H1 (cell line): ENCODE data around the gene TRIM40. TPM values are rescaled to one million over a fixed set of nuclear protein-coding genes. Genes with fewer than 3 reads are reported as not detected.

ENCODE experiments used
- CTCF ChIA-PET: fragments of 300-600 bp; sonication (Branson Sonifier 250); formaldehyde crosslinking; loops from one replicate; lab custom pipeline; 2021; ENCODE audit not compliant: partially characterized antibody; lab: Charles Lee
- POLR2A ChIA-PET: fragments of 300-600 bp; sonication (Branson Sonifier 250); formaldehyde crosslinking; loops from one replicate; lab custom pipeline; 2021; ENCODE audit warnings: inconsistent platforms; ENCODE audit not compliant: partially characterized antibody; lab: Charles Lee
- DNase-seq, 2 experiments: peaks; one replicate each; pipeline versions ENCODE4 v3.0.0 to v3.0.0-alpha.2; 2010 to 2022; ENCODE audit warnings: low spot score in 2 of 2, low read depth in 1 of 2, mixed read lengths in 1 of 2
- FAIRE-seq: peaks from 2 replicates; lab custom pipeline; 2011; peaks lifted over from hg19 to GRCh38; lab: Jason Lieb, UNC
- H2AFZ ChIP-seq: 2 replicates; pipeline ENCODE4 v1.8.1; 2012; ENCODE audit warnings: low read length, inconsistent platforms
- H2AK5ac ChIP-seq: 2 replicates; pipeline ENCODE4 v1.6.1; 2013; ENCODE audit warnings: low read depth, low read length
- H2BK120ac ChIP-seq: replicated peaks from 2 replicates; pipeline ENCODE3; 2013; ENCODE audit warnings: low read depth, low read length, inconsistent platforms
- H2BK12ac ChIP-seq: 2 replicates; pipeline ENCODE4 v1.6.1; 2013; ENCODE audit warnings: low read depth, low read length
- H2BK15ac ChIP-seq: 2 replicates; pipeline ENCODE4 v1.6.1; 2013; ENCODE audit warnings: low read length
- H2BK20ac ChIP-seq: 2 replicates; pipeline ENCODE4 v1.6.1; 2013; ENCODE audit warnings: low read length
- H2BK5ac ChIP-seq: 2 replicates; pipeline ENCODE4 v1.6.1; 2013; ENCODE audit warnings: low read depth, low read length
- H3K14ac ChIP-seq: 2 replicates; pipeline ENCODE4 v1.6.1; 2013; ENCODE audit warnings: inconsistent platforms; ENCODE audit not compliant: insufficient read length
- H3K18ac ChIP-seq: 2 replicates; pipeline ENCODE4 v1.6.1; 2013; ENCODE audit warnings: low read length; ENCODE audit errors: extremely low read depth
- H3K23ac ChIP-seq: 2 replicates; pipeline ENCODE4 v1.6.1; 2013; ENCODE audit warnings: inconsistent platforms; ENCODE audit not compliant: insufficient read length
- H3K23me2 ChIP-seq: 2 replicates; pipeline ENCODE4 v1.6.1; 2013; ENCODE audit warnings: low read depth, low read length
- H3K27ac ChIP-seq: 2 replicates; pipeline ENCODE4 v1.6.1; 2011; ENCODE audit warnings: low read depth, low read length, inconsistent platforms
- H3K27me3 ChIP-seq, 4 experiments: replicated peaks in 1 of 4; 1 replicate in 1 of 4; 2 replicates in 3 of 4; pipeline versions ENCODE4 v1.6.1 to v1.8.1; 2011 to 2013; ENCODE audit warnings: low read length in 3 of 4, mild to moderate bottlenecking in 3 of 4, inconsistent platforms in 2 of 4, mixed read lengths in 2 of 4, moderate library complexity in 1 of 4; ENCODE audit not compliant: control insufficient read depth in 3 of 4, insufficient read depth in 3 of 4; ENCODE audit errors: extremely low read depth in 1 of 4
- H3K36me3 ChIP-seq, 4 experiments: 2 replicates each; pipeline versions ENCODE4 v1.6.1 to v1.8.1; 2011 to 2013; ENCODE audit warnings: mild to moderate bottlenecking in 4 of 4, low read length in 3 of 4, moderate library complexity in 2 of 4, control low read depth in 1 of 4, inconsistent platforms in 1 of 4; ENCODE audit not compliant: insufficient read depth in 4 of 4, control insufficient read depth in 2 of 4
- H3K4ac ChIP-seq: replicated peaks from 2 replicates; pipeline ENCODE3; 2013; ENCODE audit warnings: low read length, low read depth, mixed read lengths, inconsistent platforms; ENCODE audit not compliant: insufficient read length
- H3K4me1 ChIP-seq, 4 experiments: replicated peaks in 1 of 4; 1 replicate in 1 of 4; 2 replicates in 3 of 4; pipeline versions ENCODE4 v1.6.1 to v1.8.1; 2011 to 2013; ENCODE audit warnings: low read length in 3 of 4, inconsistent platforms in 2 of 4, mixed read lengths in 1 of 4; ENCODE audit not compliant: insufficient read depth in 4 of 4, control insufficient read depth in 3 of 4
- H3K4me2 ChIP-seq, 2 experiments: 2 replicates each; pipeline versions ENCODE4 v1.6.1 to v1.8.1; 2011 to 2013; ENCODE audit warnings: low read depth in 2 of 2, low read length in 2 of 2, control low read depth in 1 of 2, inconsistent platforms in 1 of 2, mild to moderate bottlenecking in 1 of 2; ENCODE audit not compliant: insufficient read depth in 1 of 2
- H3K4me3 ChIP-seq, 4 experiments: fragments of 200-600, 300-600 bp in 1 of 4; sonication (generic), shearing (Covaris generic), sonication (Bioruptor Twin) in 1 of 4; 2 replicates each; pipeline versions ENCODE4 v1.5.1 to v1.8.1; 2011 to 2016; ENCODE audit warnings: low read length in 4 of 4, low read depth in 3 of 4, control low read depth in 2 of 4, inconsistent platforms in 2 of 4, mild to moderate bottlenecking in 2 of 4, mixed read lengths in 1 of 4, moderate library complexity in 1 of 4; ENCODE audit not compliant: insufficient read depth in 2 of 4; ENCODE audit errors: extremely low read depth in 1 of 4
- H3K56ac ChIP-seq: replicated peaks from 2 replicates; pipeline ENCODE3; 2013; ENCODE audit warnings: low read depth, mild to moderate bottlenecking, mixed read lengths, low read length, inconsistent platforms; ENCODE audit not compliant: insufficient read length
- H3K79me1 ChIP-seq: 2 replicates; pipeline ENCODE4 v1.6.1; 2013; ENCODE audit warnings: low read depth, low read length, control low read depth
- H3K79me2 ChIP-seq, 2 experiments: 2 replicates each; pipeline versions ENCODE4 v1.6.1 to v1.8.1; 2012 to 2013; ENCODE audit warnings: low read length in 2 of 2, mild to moderate bottlenecking in 2 of 2, inconsistent platforms in 1 of 2; ENCODE audit not compliant: insufficient read depth in 2 of 2, control insufficient read depth in 1 of 2
- H3K9ac ChIP-seq, 4 experiments: replicated peaks in 1 of 4; 1 replicate in 1 of 4; 2 replicates in 3 of 4; pipeline versions ENCODE4 v1.6.1 to v1.8.1; 2011 to 2013; ENCODE audit warnings: low read depth in 3 of 4, low read length in 3 of 4, control low read depth in 2 of 4, mild to moderate bottlenecking in 2 of 4, moderate library complexity in 2 of 4, inconsistent platforms in 1 of 4; ENCODE audit errors: extremely low read depth in 1 of 4
- H3K9me3 ChIP-seq, 2 experiments: 2 replicates each; pipeline versions ENCODE4 v1.6.1 to v1.8.1; 2012 to 2013; ENCODE audit warnings: mild to moderate bottlenecking in 2 of 2, moderate library complexity in 2 of 2, control low read depth in 1 of 2, inconsistent platforms in 1 of 2, low read depth in 1 of 2, low read length in 1 of 2, mixed read lengths in 1 of 2; ENCODE audit not compliant: insufficient read depth in 2 of 2
- H4K20me1 ChIP-seq, 2 experiments: replicated peaks in 1 of 2; 2 replicates each; pipeline versions ENCODE3 to v1.8.1; 2011 to 2013; ENCODE audit warnings: inconsistent platforms in 2 of 2, low read length in 2 of 2, mild to moderate bottlenecking in 1 of 2; ENCODE audit not compliant: insufficient read depth in 2 of 2, control insufficient read depth in 1 of 2
- H4K5ac ChIP-seq: 2 replicates; pipeline ENCODE4 v1.6.1; 2013; ENCODE audit warnings: low read length, low read depth, mixed read lengths, inconsistent platforms; ENCODE audit not compliant: insufficient read length
- H4K8ac ChIP-seq: 2 replicates; pipeline ENCODE4 v1.8.0; 2013; ENCODE audit warnings: mild to moderate bottlenecking, moderate library complexity, low read length, inconsistent platforms; ENCODE audit not compliant: insufficient read depth; ENCODE audit errors: extremely low read depth
- H4K91ac ChIP-seq: replicated peaks from 2 replicates; pipeline ENCODE3; 2013; ENCODE audit warnings: low read length, mixed read lengths, inconsistent platforms; ENCODE audit not compliant: insufficient read length
- BACH1 ChIP-seq: IDR thresholded peaks from 2 replicates; pipeline ENCODE4 v1.6.1; 2012; ENCODE audit warnings: low read length, improper control_type of control experiment
- CREB1 ChIP-seq: IDR thresholded peaks from 2 replicates; pipeline ENCODE4 v1.6.1; 2012; ENCODE audit warnings: inconsistent platforms
- CTBP2 ChIP-seq: IDR thresholded peaks from 2 replicates; pipeline ENCODE4 v1.7.0; 2011; ENCODE audit warnings: borderline replicate concordance, mild to moderate bottlenecking, moderate library complexity, mixed read lengths, low read length; ENCODE audit not compliant: insufficient read depth, insufficient read length
- EP300 ChIP-seq, 2 experiments: IDR thresholded peaks; 1 replicate in 1 of 2; 2 replicates in 1 of 2; pipeline ENCODE4 v1.6.1; 2011 to 2012; ENCODE audit warnings: low read depth in 2 of 2, low read length in 2 of 2, mild to moderate bottlenecking in 2 of 2, borderline replicate concordance in 1 of 2, inconsistent platforms in 1 of 2, moderate library complexity in 1 of 2
- JUN ChIP-seq: IDR thresholded peaks from 2 replicates; pipeline ENCODE4 v1.6.1; 2011; ENCODE audit warnings: low read depth, mild to moderate bottlenecking, improper control_type of control experiment, low read length
- KDM1A ChIP-seq: fragments of 200-600, 300-600 bp; sonication (generic); IDR thresholded peaks from 2 replicates; pipeline ENCODE4 v1.7.1; 2016; ENCODE audit warnings: mild to moderate bottlenecking, low read length, borderline replicate concordance
- NANOG ChIP-seq: IDR thresholded peaks from 2 replicates; pipeline ENCODE4 v1.6.1; 2011; ENCODE audit warnings: low read length, low read depth, mild to moderate bottlenecking, inconsistent platforms; ENCODE audit not compliant: insufficient read depth, poor library complexity, severe bottlenecking
- POLR2A ChIP-seq, 2 experiments: IDR thresholded peaks; 1 replicate in 1 of 2; 2 replicates in 1 of 2; pipeline ENCODE4 v1.6.1; 2011; ENCODE audit warnings: low read depth in 2 of 2, low read length in 2 of 2, mild to moderate bottlenecking in 2 of 2; ENCODE audit errors: control extremely low read depth in 1 of 2
- SP4 ChIP-seq: IDR thresholded peaks from 2 replicates; pipeline ENCODE4 v1.6.1; 2012; ENCODE audit warnings: low read length, inconsistent platforms
- TAF1 ChIP-seq: IDR thresholded peaks from 2 replicates; pipeline ENCODE4 v1.6.1; 2011; ENCODE audit warnings: mild to moderate bottlenecking, low read depth, low read length
- TAF7 ChIP-seq: optimal IDR thresholded peaks from 2 replicates; pipeline ENCODE3; 2011; ENCODE audit warnings: low read depth, mild to moderate bottlenecking, inconsistent platforms, low read length, moderate library complexity, borderline replicate concordance
- WGBS, 2 experiments: shearing (Covaris generic) in 1 of 2; methylation state at CpG; one replicate each; pipeline versions ENCODE4 v1.1.6 to v1.1.7; 2013 to 2015; ENCODE audit warnings: low lambda C conversion rate in 2 of 2, mixed read lengths in 2 of 2, inconsistent platforms in 1 of 2, low coverage in 1 of 2, missing lambda C conversion rate in 1 of 2; ENCODE audit not compliant: insufficient replicate concordance in 2 of 2, insufficient coverage in 1 of 2, insufficient read length in 1 of 2; ENCODE audit errors: extremely low coverage in 1 of 2, missing lambda C conversion rate in 1 of 2; 5-methylcytosine and 5-hydroxymethylcytosine counted together
- polyA plus RNA-seq, 7 experiments: library from polyadenylated mRNA; depleted of rRNA in 3 of 7; stranded (reverse) in 5 of 7; unstranded in 2 of 7; fragments of >200 nt in 5 of 7; fragments of 200-250 nt in 2 of 7; gene quantifications; 1 replicate in 5 of 7; 2 replicates in 1 of 7; 4 replicates in 1 of 7; pipeline versions ENCODE4 v1.2.1 to v1.2.3, GENCODE V29; 2011 to 2013; ENCODE audit warnings: missing spikeins in 2 of 7, mixed read lengths in 2 of 7
- total RNA-seq: library from RNA; stranded (reverse); fragmentation: NEBNext Ultra II Directional; extraction: Animal tissue kit (Norgen Biotek cat#: 25700); gene quantifications from 2 replicates; pipeline ENCODE4 v1.2.1, GENCODE V29; 2021
- TF ChIP-seq, protein P1 (sequence below): IDR thresholded peaks from 2 replicates; pipeline ENCODE4 v1.6.1; 2012; ENCODE audit warnings: low read length, inconsistent platforms
- TF ChIP-seq, protein P2 (sequence below): IDR thresholded peaks from 2 replicates; pipeline ENCODE4 v1.6.1; 2012; ENCODE audit warnings: inconsistent platforms

TRIM40 gene
- total and polyA plus RNA-seq, 2 of the 8 experiments (the other 6 are each of a cell fraction or from before 2014, with no cell fraction given): not detected

GRCh38 chr6:30192076-30192475 lies 56.1 kb downstream of the TRIM40 start:
- CTCF ChIA-PET: interaction anchor here (1.5 kb wide), 1 partner anchor 78 kb away, joined by 3 read pairs; no protein-coding TSS in a partner anchor
- Histone ChIP-seq H3K56ac (no peak overlapping the region), H3K23ac (no peak overlapping the region), H3K18ac (no peak overlapping the region), H3K4me3 (no peak overlapping the region), H3K4me2 (no peak overlapping the region), H3K23me2 (no peaks in the 10 kb centered on the region), H2BK120ac (no peak overlapping the region), H4K91ac (no peak overlapping the region), H2AK5ac (no peak overlapping the region), H3K36me3 (peaks cover 5 to 45% (median 28%) of the 10 kb centered on the region in 4 experiments; a peak in 6 of 8 replicates), H3K14ac (no peak overlapping the region), H2AFZ (no peak overlapping the region), H3K27me3 (no peaks in the 10 kb centered on the region), H3K27ac (no peak overlapping the region), H4K5ac (no peak overlapping the region), H2BK20ac (no peak overlapping the region), H2BK5ac (no peak overlapping the region), H3K9ac (no peak overlapping the region), H4K8ac (no peak overlapping the region), H4K20me1 (peaks cover 6 to 12% of the 10 kb centered on the region in 2 experiments), H3K4ac (no peak overlapping the region), H2BK12ac (no peak overlapping the region), H3K9me3 (no peaks in the 10 kb centered on the region), H3K79me1 (no peaks in the 10 kb centered on the region), H3K79me2 (no peaks in the 10 kb centered on the region), H3K4me1 (no peaks in the 10 kb centered on the region), H2BK15ac (no peak overlapping the region)
- POLR2A ChIA-PET: no interaction called here
- DNase-seq: no peak
- WGBS, 2 experiments: 85% methylated on average over 7 of the region's 7 CpGs; no CpG with 5 or more reads in 1 of the 2 experiments
- FAIRE-seq: no peak
- no peak for TF ChIP-seq EP300 (IDR thresholded peaks at IDR 0.05; ENCODE audit: borderline replicate concordance in 1 of 2, low read depth in 2 of 2, low read length in 2 of 2)
- no peak for TF ChIP-seq NANOG
- no peak for TF ChIP-seq POLR2A (IDR thresholded peaks at IDR 0.05; ENCODE audit: control extremely low read depth in 1 of 2, low read depth in 2 of 2, low read length in 2 of 2)
- TF ChIP-seq, protein P1, sequence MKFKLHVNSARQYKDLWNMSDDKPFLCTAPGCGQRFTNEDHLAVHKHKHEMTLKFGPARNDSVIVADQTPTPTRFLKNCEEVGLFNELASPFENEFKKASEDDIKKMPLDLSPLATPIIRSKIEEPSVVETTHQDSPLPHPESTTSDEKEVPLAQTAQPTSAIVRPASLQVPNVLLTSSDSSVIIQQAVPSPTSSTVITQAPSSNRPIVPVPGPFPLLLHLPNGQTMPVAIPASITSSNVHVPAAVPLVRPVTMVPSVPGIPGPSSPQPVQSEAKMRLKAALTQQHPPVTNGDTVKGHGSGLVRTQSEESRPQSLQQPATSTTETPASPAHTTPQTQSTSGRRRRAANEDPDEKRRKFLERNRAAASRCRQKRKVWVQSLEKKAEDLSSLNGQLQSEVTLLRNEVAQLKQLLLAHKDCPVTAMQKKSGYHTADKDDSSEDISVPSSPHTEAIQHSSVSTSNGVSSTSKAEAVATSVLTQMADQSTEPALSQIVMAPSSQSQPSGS: no peak
- TF ChIP-seq, protein P2, sequence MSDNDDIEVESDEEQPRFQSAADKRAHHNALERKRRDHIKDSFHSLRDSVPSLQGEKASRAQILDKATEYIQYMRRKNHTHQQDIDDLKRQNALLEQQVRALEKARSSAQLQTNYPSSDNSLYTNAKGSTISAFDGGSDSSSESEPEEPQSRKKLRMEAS: no peak
- no peak for TF ChIP-seq BACH1
- no peak for TF ChIP-seq CTBP2
- TF ChIP-seq KDM1A: no peak
- no peak for TF ChIP-seq TAF1
- no peak for TF ChIP-seq TAF7
- TF ChIP-seq SP4: no peak
- no peak for TF ChIP-seq CREB1
- no peak for TF ChIP-seq JUN
